Tibial nerve (tissue), 4 donors: Measurements from ENCODE around the gene SLC66A2. TPM values are rescaled to one million over a fixed set of nuclear protein-coding genes. Genes with fewer than 3 reads are reported as not detected.

Experiments used
- DNase-seq, 2 donors: peaks; one replicate each; pipeline ENCODE4 v3.0.0-alpha.2; 2019; ENCODE audit warnings: low spot score in 2 of 2
- H3K27ac ChIP-seq, 4 donors: fragments of 200-600 bp; sonication (generic) in 3 of 4; one replicate each; pipeline ENCODE4 v1.5.1; 2017 to 2019; ENCODE audit warnings: mild to moderate bottlenecking in 1 of 4
- H3K27me3 ChIP-seq, 2 donors: fragments of 200-600 bp; sonication (generic) in 1 of 2; one replicate each; pipeline versions ENCODE4 v1.5.1 to v1.6.0; 2017 to 2019
- H3K36me3 ChIP-seq, 3 donors: fragments of 200-600 bp; sonication (generic); one replicate each; pipeline ENCODE4 v1.5.1; 2018 to 2019
- H3K4me1 ChIP-seq, 4 donors: fragments of 200-600 bp; sonication (generic) in 3 of 4; one replicate each; pipeline ENCODE4 v1.5.1; 2017 to 2019
- H3K4me3 ChIP-seq, 4 donors: fragments of 200-600 bp; sonication (generic) in 3 of 4; one replicate each; pipeline ENCODE4 v1.5.1; 2017 to 2019; ENCODE audit warnings: mild to moderate bottlenecking in 1 of 4, moderate library complexity in 1 of 4
- H3K9me3 ChIP-seq, 4 donors: fragments of 200-600 bp; sonication (generic) in 3 of 4; one replicate each; pipeline ENCODE4 v1.5.1; 2017 to 2019
- CTCF ChIP-seq, 5 experiments: fragments of 200-600 bp in 3 of 5; fragments of 450-650 bp in 2 of 5; sonication (generic) in 3 of 5; IDR thresholded peaks; one replicate each; pipeline ENCODE4 v1.5.1; 2016 to 2019; ENCODE audit warnings: antibody characterized with exemption in 5 of 5, mild to moderate bottlenecking in 3 of 5, moderate library complexity in 2 of 5
- EP300 ChIP-seq, 2 donors: sonication (generic); formaldehyde crosslinking; IDR thresholded peaks; one replicate each; pipeline ENCODE4 v1.6.1; 2017; ENCODE audit warnings: antibody characterized with exemption in 2 of 2, mild to moderate bottlenecking in 1 of 2
- POLR2A ChIP-seq, 2 donors: fragments of 450-650 bp; IDR thresholded peaks; one replicate each; pipeline ENCODE4 v1.6.1; 2017; ENCODE audit warnings: antibody characterized with exemption in 2 of 2, mild to moderate bottlenecking in 2 of 2, moderate library complexity in 2 of 2
- WGBS, 2 donors: methylation state at CpG; one replicate each; pipeline ENCODE4 v1.1.5; 2018; 5-methylcytosine and 5-hydroxymethylcytosine counted together
- total RNA-seq, 4 donors: library from RNA; depleted of rRNA; stranded (reverse); fragments of >200 nt; gene quantifications; one replicate each; pipeline ENCODE4 v1.1.0, GENCODE V29; 2016

Gene SLC66A2
- total RNA-seq, 4 donors from 2014 or later: 112 to 361 (median 222) TPM

- TF ChIP-seq POLR2A (IDR thresholded peaks at IDR 0.05) (no peak), CTCF (IDR thresholded peaks at IDR 0.05) (no peak), EP300 (IDR thresholded peaks at IDR 0.05) (no peak)
- Histone ChIP-seq H3K36me3 (peaks cover 0 to 84% (median 0%) of the 10 kb centered on the region in 3 donors), H3K4me3 (no peak overlapping the region), H3K27me3 (no peaks in the 10 kb centered on the region), H3K9me3 (no peaks in the 10 kb centered on the region), H3K4me1 (peaks cover 0 to 23% (median 0%) of the 10 kb centered on the region in 4 donors), H3K27ac (no peak overlapping the region)
- WGBS, 2 donors: 73 to 77% methylated on average over 23 to 28 of the region's 29 CpGs
- DNase-seq: no peak
These were observed 39.8 kb downstream of the SLC66A2 start for GRCh38 chr18:79911344-79912270.

GRCh38 chr18:79910563-79911343 lies 40.7 kb downstream of the SLC66A2 start:
- H3K4me1 ChIP-seq: peaks cover 0 to 23% (median 0%) of the 10 kb centered on the region in 4 donors
- peaks cover 0 to 75% (median 0%) of the 10 kb centered on the region in 3 donors for H3K36me3 ChIP-seq

GRCh38 chr18:79906706-79907105 lies 44.7 kb downstream of the SLC66A2 start:
- H3K27me3 ChIP-seq: no peaks in the 10 kb centered on the region
- no peak overlapping the region for H3K4me3 ChIP-seq
- WGBS, 2 donors: 93 to 97% methylated on average over 2 of the region's 2 CpGs
- no peak for DNase-seq
- TF ChIP-seq EP300 (IDR thresholded peaks at IDR 0.05) (no peak), POLR2A (IDR thresholded peaks at IDR 0.05) (no peak), CTCF (IDR thresholded peaks at IDR 0.05) (no peak)
- no peak overlapping the region for H3K27ac ChIP-seq
- peaks cover 0 to 11% (median 0%) of the 10 kb centered on the region in 4 donors for H3K4me1 ChIP-seq
- peaks cover 0 to 20% (median 0%) of the 10 kb centered on the region in 4 donors for H3K9me3 ChIP-seq
- H3K36me3 ChIP-seq: peaks cover 4 to 77% (median 13%) of the 10 kb centered on the region in 3 donors

More at GRCh38 chr18:79910563-79911343, 40.7 kb downstream of the SLC66A2 start:
- no peaks in the 10 kb centered on the region for H3K9me3 ChIP-seq
- no peak overlapping the region for H3K27ac ChIP-seq
- TF ChIP-seq EP300 (IDR thresholded peaks at IDR 0.05): no peak
- TF ChIP-seq POLR2A (IDR thresholded peaks at IDR 0.05): no peak
- TF ChIP-seq CTCF (IDR thresholded peaks at IDR 0.05): no peak
- H3K4me3 ChIP-seq: no peak overlapping the region
- WGBS, 2 donors: 73 to 77% methylated on average over 12 to 16 of the region's 16 CpGs
- no peak for DNase-seq
- no peaks in the 10 kb centered on the region for H3K27me3 ChIP-seq

- Histone ChIP-seq H3K27me3 (no peaks in the 10 kb centered on the region), H3K9me3 (peaks cover 0 to 20% (median 0%) of the 10 kb centered on the region in 4 donors), H3K36me3 (peaks cover 4 to 80% (median 13%) of the 10 kb centered on the region in 3 donors), H3K27ac (no peak overlapping the region), H3K4me3 (no peak overlapping the region), H3K4me1 (peaks cover 0 to 4% (median 0%) of the 10 kb centered on the region in 4 donors)
- WGBS, 2 donors: 61 to 75% methylated on average over 1 of the region's 1 CpG
- TF ChIP-seq EP300 (IDR thresholded peaks at IDR 0.05): no peak
- no peak for TF ChIP-seq POLR2A (IDR thresholded peaks at IDR 0.05)
- TF ChIP-seq CTCF (IDR thresholded peaks at IDR 0.05): no peak
- no peak for DNase-seq
These were observed 45.5 kb downstream of the SLC66A2 start for GRCh38 chr18:79905993-79906392.
